Keratinocyte (primary cell): ENCODE data around the gene FXYD6. TPM values are rescaled to one million over a fixed set of nuclear protein-coding genes. Genes with fewer than 3 reads are reported as not detected.

Source experiments
- DNase-seq: peaks from one replicate; pipeline ENCODE4 v3.0.0-alpha.2; 2011; ENCODE audit warnings: low read depth, missing footprints, low spot score
- FAIRE-seq: peaks from 2 replicates; lab custom pipeline; 2011; peaks lifted over from hg19 to GRCh38; lab: Jason Lieb, UNC
- H2AFZ ChIP-seq: 2 replicates; pipeline ENCODE4 v1.6.0; 2012; ENCODE audit warnings: low read length, control low read depth, inconsistent platforms; ENCODE audit not compliant: control insufficient read depth
- H3K27ac ChIP-seq: 2 replicates; pipeline ENCODE4 v1.5.1; 2011; ENCODE audit warnings: low read length; ENCODE audit not compliant: control insufficient read depth, insufficient read depth
- H3K27me3 ChIP-seq: 3 replicates; pipeline ENCODE4 v1.6.0; 2011; ENCODE audit warnings: low read length; ENCODE audit not compliant: control insufficient read depth, insufficient read depth; ENCODE audit errors: extremely low read depth
- H3K36me3 ChIP-seq, 2 experiments: 2 replicates in 1 of 2; 3 replicates in 1 of 2; pipeline ENCODE4 v1.5.1; 2011; ENCODE audit warnings: low read length in 2 of 2, mild to moderate bottlenecking in 1 of 2; ENCODE audit not compliant: control insufficient read depth in 2 of 2, insufficient read depth in 2 of 2; ENCODE audit errors: extremely low read depth in 1 of 2
- H3K4me1 ChIP-seq: 3 replicates; pipeline ENCODE4 v1.5.1; 2011; ENCODE audit warnings: low read length; ENCODE audit not compliant: control insufficient read depth, insufficient read depth; ENCODE audit errors: extremely low read depth
- H3K4me2 ChIP-seq: 3 replicates; pipeline ENCODE4 v1.6.0; 2011; ENCODE audit warnings: low read depth, low read length; ENCODE audit not compliant: control insufficient read depth, insufficient read depth; ENCODE audit errors: extremely low read depth
- H3K4me3 ChIP-seq, 3 experiments: fragments of 200-600 bp in 1 of 3; sonication (generic) in 1 of 3; 2 replicates in 2 of 3; 3 replicates in 1 of 3; pipeline ENCODE4 v1.5.1; 2011 to 2016; ENCODE audit warnings: low read length in 3 of 3, mild to moderate bottlenecking in 3 of 3, control low read depth in 2 of 3, inconsistent platforms in 1 of 3, low read depth in 1 of 3, mixed read lengths in 1 of 3, mixed run types in 1 of 3, moderate library complexity in 1 of 3; ENCODE audit not compliant: control insufficient read depth in 2 of 3, insufficient read depth in 2 of 3; ENCODE audit errors: extremely low read depth in 1 of 3
- H3K79me2 ChIP-seq: 2 replicates; pipeline ENCODE4 v1.6.0; 2012; ENCODE audit warnings: low read length; ENCODE audit not compliant: control insufficient read depth, insufficient read depth
- H3K9ac ChIP-seq: 3 replicates; pipeline ENCODE4 v1.6.0; 2011; ENCODE audit warnings: low read length; ENCODE audit not compliant: control insufficient read depth, insufficient read depth; ENCODE audit errors: extremely low read depth
- H3K9me1 ChIP-seq: 3 replicates; pipeline ENCODE4 v1.6.0; 2011; ENCODE audit warnings: low read length; ENCODE audit not compliant: control insufficient read depth, insufficient read depth; ENCODE audit errors: extremely low read depth
- H3K9me3 ChIP-seq: 2 replicates; pipeline ENCODE4 v1.5.1; 2012; ENCODE audit warnings: low read depth, low read length; ENCODE audit not compliant: control insufficient read depth
- H4K20me1 ChIP-seq: 3 replicates; pipeline ENCODE4 v1.6.0; 2011; ENCODE audit warnings: low read length; ENCODE audit not compliant: control insufficient read depth, insufficient read depth; ENCODE audit errors: extremely low read depth
- EZH2 ChIP-seq: IDR thresholded peaks from one replicate; pipeline ENCODE4 v1.6.1; 2012; ENCODE audit warnings: inconsistent platforms, mild to moderate bottlenecking, low read length, moderate library complexity
- dilution Hi-C: fragments of 300-500 bp; cut with MboI; formaldehyde crosslinking; loops from one replicate; pipeline ENCODE4 v1.7.0; 2020; ENCODE audit warnings: low sequenced_read_pairs; ENCODE audit not compliant: extremely low pct_ligation_motif_present
- polyA plus RNA-seq, 5 experiments: library from polyadenylated mRNA; depleted of rRNA in 3 of 5; stranded (reverse) in 3 of 5; stranded (forward) in 1 of 5; unstranded in 1 of 5; fragments of >200 nt; gene quantifications; 1 replicate in 1 of 5; 2 replicates in 3 of 5; 3 replicates in 1 of 5; pipeline versions ENCODE4 v1.2.1 to v1.2.3, GENCODE V29; 2011 to 2012; ENCODE audit warnings: missing spikeins in 2 of 5, low read depth in 1 of 5, low replicate concordance in 1 of 5
- TF ChIP-seq, protein P1 (sequence below), 3 experiments: IDR thresholded peaks in 1 of 3; conservative IDR thresholded peaks in 1 of 3; optimal IDR thresholded peaks in 1 of 3; 2 replicates in 2 of 3; 3 replicates in 1 of 3; pipeline versions ENCODE3 to v1.5.1; 2011; ENCODE audit warnings: low read length in 3 of 3, mild to moderate bottlenecking in 3 of 3, moderate library complexity in 2 of 3, control low read depth in 1 of 3, inconsistent platforms in 1 of 3; ENCODE audit not compliant: insufficient read depth in 2 of 3; ENCODE audit errors: extremely low read depth in 1 of 3

The FXYD6 gene
- polyA plus RNA-seq, 1 donor (not counting 4 experiments of a cell fraction or from before 2014, with no cell fraction given) = not detected

DNA sequence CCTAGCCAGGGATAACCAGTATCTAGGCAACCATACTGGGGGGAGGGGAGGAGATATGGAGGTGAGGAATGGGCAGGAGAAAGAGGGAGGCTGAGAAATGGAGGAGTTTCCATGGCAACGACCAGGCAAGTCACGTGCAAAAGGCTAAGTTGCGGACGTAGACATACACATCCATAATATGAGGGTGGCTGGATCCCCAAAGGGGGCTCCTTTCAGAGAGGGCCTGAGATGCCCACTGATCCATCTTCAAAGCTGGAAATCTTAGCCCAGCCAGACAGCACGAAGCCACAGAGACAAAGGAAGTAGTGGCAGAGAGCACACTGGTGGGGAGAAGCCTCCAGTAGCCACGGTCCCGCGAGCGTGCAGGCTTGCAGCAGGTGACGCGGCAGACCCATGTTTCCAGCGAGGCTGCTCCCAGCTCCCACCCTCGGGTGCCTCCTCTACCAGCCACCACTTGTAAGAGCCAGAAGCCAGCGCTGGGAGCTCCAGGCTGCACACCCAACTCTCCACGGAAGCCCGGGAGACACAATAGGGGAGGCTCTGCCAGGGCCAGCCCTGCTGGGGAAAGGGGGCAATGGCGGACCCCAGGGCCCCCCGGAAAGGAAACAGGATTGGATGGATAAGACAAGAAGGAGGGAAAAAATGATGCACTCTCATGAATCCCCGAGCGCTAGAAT is 938 bp downstream of the FXYD6 start:
- Histone ChIP-seq H3K79me2 (no peaks in the 10 kb centered on the region), H3K4me2 (no peak overlapping the region), H3K9ac (no peak overlapping the region), H3K27me3 (peaks cover 82% of the 10 kb centered on the region), H2AFZ (no peak overlapping the region), H3K27ac (no peak overlapping the region), H3K4me3 (no peak overlapping the region), H4K20me1 (no peaks in the 10 kb centered on the region), H3K36me3 (no peaks in the 10 kb centered on the region), H3K9me3 (no peaks in the 10 kb centered on the region), H3K4me1 (no peaks in the 10 kb centered on the region), H3K9me1 (no peaks in the 10 kb centered on the region)
- FAIRE-seq = no peak
- dilution Hi-C loops = no loop called here
- DNase-seq = no peak
- no peak for TF ChIP-seq EZH2
- TF ChIP-seq, protein P1, sequence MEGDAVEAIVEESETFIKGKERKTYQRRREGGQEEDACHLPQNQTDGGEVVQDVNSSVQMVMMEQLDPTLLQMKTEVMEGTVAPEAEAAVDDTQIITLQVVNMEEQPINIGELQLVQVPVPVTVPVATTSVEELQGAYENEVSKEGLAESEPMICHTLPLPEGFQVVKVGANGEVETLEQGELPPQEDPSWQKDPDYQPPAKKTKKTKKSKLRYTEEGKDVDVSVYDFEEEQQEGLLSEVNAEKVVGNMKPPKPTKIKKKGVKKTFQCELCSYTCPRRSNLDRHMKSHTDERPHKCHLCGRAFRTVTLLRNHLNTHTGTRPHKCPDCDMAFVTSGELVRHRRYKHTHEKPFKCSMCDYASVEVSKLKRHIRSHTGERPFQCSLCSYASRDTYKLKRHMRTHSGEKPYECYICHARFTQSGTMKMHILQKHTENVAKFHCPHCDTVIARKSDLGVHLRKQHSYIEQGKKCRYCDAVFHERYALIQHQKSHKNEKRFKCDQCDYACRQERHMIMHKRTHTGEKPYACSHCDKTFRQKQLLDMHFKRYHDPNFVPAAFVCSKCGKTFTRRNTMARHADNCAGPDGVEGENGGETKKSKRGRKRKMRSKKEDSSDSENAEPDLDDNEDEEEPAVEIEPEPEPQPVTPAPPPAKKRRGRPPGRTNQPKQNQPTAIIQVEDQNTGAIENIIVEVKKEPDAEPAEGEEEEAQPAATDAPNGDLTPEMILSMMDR (optimal IDR thresholded peaks at IDR 0.05 in 1 of 3, IDR thresholded peaks at IDR 0.05 in 1 of 3, conservative IDR thresholded peaks at IDR 0.05 in 1 of 3; ENCODE audit: extremely low read depth in 1 of 3, insufficient read depth in 2 of 3, low read length in 3 of 3) = no peak

DNA sequence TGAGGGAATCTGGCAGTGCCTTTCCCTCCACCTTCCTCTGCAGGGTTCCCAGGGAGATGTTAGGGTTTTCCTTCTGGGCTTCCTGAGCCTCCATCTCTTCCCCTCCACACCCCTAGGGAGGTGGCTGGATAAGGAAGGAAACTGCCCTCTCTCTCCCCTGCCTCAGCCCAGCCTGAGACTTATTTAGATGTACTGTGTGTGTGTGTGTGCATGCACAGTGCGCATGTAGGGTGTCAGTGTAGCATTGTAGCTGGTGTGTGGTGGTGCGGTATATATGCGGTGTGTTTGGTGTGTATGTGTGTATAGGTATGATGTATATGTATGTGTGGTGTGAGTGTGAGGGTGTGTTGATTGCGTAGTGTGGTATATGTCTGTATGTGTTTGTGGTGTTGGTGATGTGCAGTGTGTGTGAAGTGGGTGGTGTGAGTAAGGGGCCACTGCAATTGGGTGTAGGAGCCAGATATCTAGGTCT is 1.5 kb downstream of the FXYD6 start:
- H3K9me3 ChIP-seq = no peaks in the 10 kb centered on the region
- H3K4me2 ChIP-seq = no peak overlapping the region
- H3K79me2 ChIP-seq = no peaks in the 10 kb centered on the region
- no peak overlapping the region for H3K27ac ChIP-seq
- H3K4me3 ChIP-seq = no peak overlapping the region
- H3K9me1 ChIP-seq = no peaks in the 10 kb centered on the region
- TF ChIP-seq, protein P1 (optimal IDR thresholded peaks at IDR 0.05 in 1 of 3, IDR thresholded peaks at IDR 0.05 in 1 of 3, conservative IDR thresholded peaks at IDR 0.05 in 1 of 3; ENCODE audit: extremely low read depth in 1 of 3, insufficient read depth in 2 of 3, low read length in 3 of 3) = no peak
- DNase-seq (no peak), FAIRE-seq (no peak)
- H3K36me3 ChIP-seq = no peaks in the 10 kb centered on the region
- H3K9ac ChIP-seq = no peak overlapping the region
- no peaks in the 10 kb centered on the region for H3K4me1 ChIP-seq
- H2AFZ ChIP-seq = no peak overlapping the region
- H4K20me1 ChIP-seq = no peaks in the 10 kb centered on the region
- H3K27me3 ChIP-seq = peaks cover 79% of the 10 kb centered on the region
- dilution Hi-C loops = no loop called here
